Measurements from ENCODE around the gene RAPGEF4. TPM values are rescaled to one million over a fixed set of nuclear protein-coding genes. Genes with fewer than 3 reads are reported as not detected.
"Not testable (repeated sequence)": the region's sequence is repeated elsewhere in the genome, so short reads cannot be mapped to it uniquely, and the experiment has no call there.

The RAPGEF4 gene
- polyA plus RNA-seq, 3 donors, result not detected

DNA sequence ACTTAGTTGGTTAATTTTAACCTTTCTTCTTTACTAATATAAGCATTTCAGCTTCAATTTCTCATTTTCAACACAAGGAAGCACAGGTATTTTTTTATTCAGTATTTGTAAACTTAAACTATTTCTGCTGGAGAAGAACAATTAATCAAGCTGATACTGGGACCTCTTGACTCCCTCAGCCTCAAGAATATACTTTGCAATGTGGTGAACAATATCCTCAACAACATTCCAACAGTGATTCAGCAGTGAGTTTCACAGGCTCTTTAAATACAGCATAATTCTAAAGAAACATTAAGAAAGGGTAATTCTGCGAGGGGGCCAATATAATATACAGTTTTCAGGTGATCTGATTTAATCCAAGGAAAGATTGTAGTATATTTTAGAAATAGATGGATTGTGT is 10.0 kb downstream of the RAPGEF4 start:
- Histone ChIP-seq H3K4me1 (ENCODE audit: control insufficient read depth in 1 of 2, insufficient read depth in 2 of 2, low read length in 2 of 2) (no peaks in the 10 kb centered on the region), H3K27ac (ENCODE audit: low read depth in 1 of 2, low read length in 2 of 2) (no peak overlapping the region), H3K9me3 (replicated peaks in 1 of 2; ENCODE audit: control insufficient read depth in 1 of 2, insufficient read depth in 1 of 2, low read length in 2 of 2) (peaks cover 7% of the 10 kb centered on the region in 2 donors), H2AFZ (ENCODE audit: insufficient read depth, low read depth, low read length, poor library complexity, severe bottlenecking) (no peak overlapping the region), H4K20me1 (ENCODE audit: insufficient read depth, low read length) (no peaks in the 10 kb centered on the region), H3K79me2 (ENCODE audit: insufficient read depth, low read length) (no peaks in the 10 kb centered on the region), H3K9ac (ENCODE audit: insufficient read depth, low read length, poor library complexity, severe bottlenecking) (no peak overlapping the region), H3K36me3 (replicated peaks in 1 of 2; ENCODE audit: control insufficient read depth in 1 of 2, insufficient read depth in 2 of 2, low read length in 2 of 2) (no peaks in the 10 kb centered on the region), H3K4me3 (replicated peaks in 1 of 3; ENCODE audit: low read depth in 2 of 3, low read length in 3 of 3) (no peak overlapping the region), H3K27me3 (ENCODE audit: control insufficient read depth in 2 of 2, insufficient read depth in 2 of 2, low read length in 2 of 2) (peaks cover under 1 to 6% of the 10 kb centered on the region in 2 donors), H3K4me2 (replicated peaks; ENCODE audit: extremely low read depth, low read length, poor library complexity, severe bottlenecking) (no peak overlapping the region)
- no peaks in the 10 kb centered on the region for H3K4me1 Mint-ChIP-seq
- peaks cover 4 to 13% (median 7%) of the 10 kb centered on the region in 3 donors for H3K27me3 Mint-ChIP-seq (ENCODE audit: low read depth in 3 of 3)
- no peak overlapping the region for H3K4me3 Mint-ChIP-seq
- H3K27ac Mint-ChIP-seq, result no peak overlapping the region
- peaks cover 4 to 16% (median 11%) of the 10 kb centered on the region in 7 donors for H3K9me3 Mint-ChIP-seq
- TF ChIP-seq, protein P1, sequence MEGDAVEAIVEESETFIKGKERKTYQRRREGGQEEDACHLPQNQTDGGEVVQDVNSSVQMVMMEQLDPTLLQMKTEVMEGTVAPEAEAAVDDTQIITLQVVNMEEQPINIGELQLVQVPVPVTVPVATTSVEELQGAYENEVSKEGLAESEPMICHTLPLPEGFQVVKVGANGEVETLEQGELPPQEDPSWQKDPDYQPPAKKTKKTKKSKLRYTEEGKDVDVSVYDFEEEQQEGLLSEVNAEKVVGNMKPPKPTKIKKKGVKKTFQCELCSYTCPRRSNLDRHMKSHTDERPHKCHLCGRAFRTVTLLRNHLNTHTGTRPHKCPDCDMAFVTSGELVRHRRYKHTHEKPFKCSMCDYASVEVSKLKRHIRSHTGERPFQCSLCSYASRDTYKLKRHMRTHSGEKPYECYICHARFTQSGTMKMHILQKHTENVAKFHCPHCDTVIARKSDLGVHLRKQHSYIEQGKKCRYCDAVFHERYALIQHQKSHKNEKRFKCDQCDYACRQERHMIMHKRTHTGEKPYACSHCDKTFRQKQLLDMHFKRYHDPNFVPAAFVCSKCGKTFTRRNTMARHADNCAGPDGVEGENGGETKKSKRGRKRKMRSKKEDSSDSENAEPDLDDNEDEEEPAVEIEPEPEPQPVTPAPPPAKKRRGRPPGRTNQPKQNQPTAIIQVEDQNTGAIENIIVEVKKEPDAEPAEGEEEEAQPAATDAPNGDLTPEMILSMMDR (IDR thresholded peaks at IDR 0.05), result no peak
- DNase-seq, result no peak
- intact Hi-C loops (cut with micrococcal nuclease), result no loop called here
- H3K36me3 Mint-ChIP-seq, result no peaks in the 10 kb centered on the region
- WGBS (ENCODE audit: insufficient coverage), result no CpG with 5 or more reads among the region's 1 CpG

DNA sequence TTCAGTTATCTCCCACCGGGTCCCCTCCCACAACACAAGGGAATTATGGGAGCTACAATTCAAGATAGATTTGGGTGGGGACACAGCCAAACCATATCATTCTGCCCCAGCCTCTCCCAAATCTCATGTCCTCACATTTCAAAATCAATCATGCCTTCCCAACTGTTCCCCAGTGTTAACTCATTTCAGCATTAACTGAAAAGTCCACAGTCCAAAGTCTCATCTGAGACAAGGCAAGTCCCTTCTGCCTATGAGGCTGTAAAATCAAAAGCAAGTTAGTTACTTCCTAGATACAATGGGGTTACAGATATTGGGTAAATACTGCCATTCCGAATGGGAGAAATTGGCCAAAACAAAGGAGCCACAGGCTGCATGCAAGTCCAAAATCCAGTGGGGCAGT is 12.9 kb downstream of the RAPGEF4 start:
- H3K9me3 ChIP-seq (replicated peaks in 1 of 2; ENCODE audit: control insufficient read depth in 1 of 2, insufficient read depth in 1 of 2, low read length in 2 of 2); H3K4me1 ChIP-seq (ENCODE audit: control insufficient read depth in 1 of 2, insufficient read depth in 2 of 2, low read length in 2 of 2); H3K79me2 ChIP-seq (ENCODE audit: insufficient read depth, low read length); H3K27ac Mint-ChIP-seq; H3K4me2 ChIP-seq (replicated peaks; ENCODE audit: extremely low read depth, low read length, poor library complexity, severe bottlenecking); H3K27me3 ChIP-seq (ENCODE audit: control insufficient read depth in 2 of 2, insufficient read depth in 2 of 2, low read length in 2 of 2); H3K4me3 ChIP-seq (replicated peaks in 1 of 3; ENCODE audit: low read depth in 2 of 3, low read length in 3 of 3); H3K36me3 Mint-ChIP-seq; H3K4me1 Mint-ChIP-seq; H2AFZ ChIP-seq (ENCODE audit: insufficient read depth, low read depth, low read length, poor library complexity, severe bottlenecking); H3K4me3 Mint-ChIP-seq; DNase-seq; intact Hi-C loops (cut with micrococcal nuclease); H3K27ac ChIP-seq (ENCODE audit: low read depth in 1 of 2, low read length in 2 of 2); H3K27me3 Mint-ChIP-seq (ENCODE audit: low read depth in 3 of 3); H4K20me1 ChIP-seq (ENCODE audit: insufficient read depth, low read length); H3K36me3 ChIP-seq (replicated peaks in 1 of 2; ENCODE audit: control insufficient read depth in 1 of 2, insufficient read depth in 2 of 2, low read length in 2 of 2); H3K9ac ChIP-seq (ENCODE audit: insufficient read depth, low read length, poor library complexity, severe bottlenecking): not testable (repeated sequence)
- peaks cover 4 to 15% (median 10%) of the 10 kb centered on the region in 7 donors for H3K9me3 Mint-ChIP-seq
- 80% methylated on average over 1 of the region's 2 CpGs for WGBS (ENCODE audit: insufficient coverage)
